GM19240 (cell line): ENCODE results near the gene RAB11A.

ENCODE experiments used
- DNase-seq: peaks from one replicate; pipeline ENCODE4 v3.0.0; 2011; ENCODE audit warnings: low spot score; ENCODE audit not compliant: insufficient read length

RAB11A gene

DNA sequence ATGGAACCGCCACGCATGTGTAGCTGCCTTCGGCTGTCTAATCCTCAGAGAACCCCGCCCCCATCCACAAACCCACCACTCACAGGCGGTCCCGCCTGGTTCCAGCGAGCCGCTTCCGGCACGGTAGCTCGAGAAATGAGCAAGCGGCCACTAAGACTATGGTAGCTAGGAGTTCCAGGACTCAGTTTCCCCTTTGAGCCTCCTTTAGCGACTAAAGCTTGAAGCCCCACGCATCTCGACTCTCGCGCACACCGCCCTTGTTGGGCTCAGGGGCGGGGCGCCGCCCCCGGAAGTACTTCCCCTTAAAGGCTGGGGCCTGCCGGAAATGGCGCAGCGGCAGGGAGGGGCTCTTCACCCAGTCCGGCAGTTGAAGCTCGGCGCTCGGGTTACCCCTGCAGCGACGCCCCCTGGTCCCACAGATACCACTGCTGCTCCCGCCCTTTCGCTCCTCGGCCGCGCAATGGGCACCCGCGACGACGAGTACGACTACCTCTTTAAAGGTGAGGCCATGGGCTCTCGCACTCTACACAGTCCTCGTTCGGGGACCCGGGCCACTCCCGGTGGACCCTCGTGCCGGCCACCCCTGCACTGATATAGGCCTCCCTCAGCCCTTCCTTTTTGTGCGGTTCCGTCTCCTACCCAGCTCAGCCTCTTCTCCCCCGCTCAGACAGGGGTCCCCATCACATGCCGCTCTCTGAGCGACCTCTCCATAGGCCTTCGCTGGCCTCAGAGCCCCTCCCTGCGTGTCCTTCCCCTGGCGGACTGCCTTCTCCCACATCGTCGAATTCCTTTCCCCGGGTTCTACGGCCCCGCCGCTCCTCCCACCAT lies at the start of gene RAB11A:
RAB11A (plus strand) TSS at position 366 of the 828 bp plus-strand sequence; CDS start at position 461, 95 bp downstream.
- peak; percentile 75 for DNase-seq

DNA sequence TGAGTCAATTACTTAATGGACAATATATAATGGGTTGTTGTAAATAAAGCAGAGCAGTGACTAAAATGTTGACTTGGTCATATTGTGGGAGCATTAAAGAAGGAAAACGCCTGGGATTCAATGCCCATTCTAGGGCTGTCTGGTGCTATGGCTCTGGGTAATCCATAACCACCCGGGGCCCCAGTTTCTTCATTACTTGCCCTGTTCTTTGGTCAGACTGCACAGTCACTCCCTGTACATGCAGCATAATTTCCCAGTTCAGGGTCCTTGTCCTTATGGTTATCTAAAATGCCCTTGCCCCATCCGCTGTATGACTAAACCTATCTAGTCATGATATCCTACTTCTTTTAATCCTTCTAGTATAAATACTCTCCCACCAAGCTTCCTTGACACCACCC lies 49.7 kb upstream of the RAB11A start:
- DNase-seq: no peak

DNA sequence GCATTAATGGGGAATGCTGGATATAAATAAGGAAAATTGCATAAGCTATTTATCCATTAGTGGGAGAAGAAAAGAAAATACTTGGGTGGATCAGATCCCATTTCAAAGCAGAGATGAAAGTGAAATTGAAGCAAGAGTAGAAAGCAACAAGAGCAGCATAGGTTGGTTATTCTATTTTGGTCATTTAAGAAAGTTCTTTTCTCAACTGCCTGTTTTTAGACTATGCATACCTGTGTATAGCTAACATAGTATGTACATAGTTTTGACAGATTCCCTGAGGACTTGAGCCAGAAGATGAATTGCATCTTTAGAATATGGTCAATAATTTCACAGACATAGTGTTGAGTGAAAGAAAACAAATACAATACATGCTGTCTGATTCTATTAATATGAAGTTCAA lies 48.2 kb upstream of the RAB11A start:
- DNase-seq: no peak

DNA sequence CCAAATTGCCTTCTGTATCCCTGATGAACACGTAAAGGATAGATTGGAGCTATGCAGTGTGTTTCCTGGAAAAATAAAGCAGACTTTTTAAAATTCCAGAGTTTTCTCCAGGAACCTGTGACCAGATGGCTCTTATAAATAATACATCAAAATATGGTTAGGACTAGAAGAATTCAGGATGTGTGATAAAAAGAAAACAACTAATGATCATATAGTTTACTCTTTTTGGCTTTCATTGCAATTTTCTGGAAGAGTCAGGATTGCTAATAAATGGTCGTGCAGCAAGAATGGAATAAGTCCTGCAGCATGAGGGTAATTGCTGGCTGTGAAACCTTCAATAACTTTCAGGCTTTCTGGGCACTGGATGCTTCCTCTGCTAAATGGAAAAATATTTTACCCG lies 47.0 kb upstream of the RAB11A start:
- no peak for DNase-seq

DNA sequence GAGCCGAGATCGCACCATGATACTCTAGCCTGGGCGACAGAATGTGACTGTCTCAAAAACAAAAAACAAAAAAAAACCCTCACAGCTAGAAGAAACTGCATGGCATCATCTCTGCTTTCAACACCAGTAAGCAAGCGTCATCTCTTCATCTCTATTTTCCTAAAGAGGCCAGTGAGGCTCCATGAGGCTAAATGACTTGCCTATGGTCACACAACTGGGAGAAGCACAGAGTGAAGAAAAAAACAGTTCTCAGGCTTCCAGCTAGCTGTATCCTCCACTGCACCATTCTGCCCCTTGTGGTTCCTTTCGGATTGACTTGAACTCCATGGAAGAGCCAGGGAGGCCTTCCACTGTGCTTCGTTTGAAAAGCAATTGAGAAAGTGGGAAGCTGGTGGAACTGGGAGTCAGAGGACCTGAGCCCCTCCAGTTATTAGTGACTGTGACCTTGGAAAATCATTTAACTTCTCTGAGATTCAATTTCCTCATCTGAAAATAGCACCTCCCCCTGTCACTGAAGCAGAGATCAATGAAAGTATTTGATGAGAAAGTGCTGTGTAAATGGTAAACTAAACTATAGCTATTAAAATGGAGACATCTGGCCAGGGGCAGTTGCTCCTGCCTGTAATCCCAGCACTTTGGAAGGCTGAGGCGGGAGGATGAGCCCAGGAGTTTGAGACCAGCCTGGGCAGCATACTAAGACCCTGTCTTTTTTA lies 45.1 kb upstream of the RAB11A start:
- DNase-seq: no peak

DNA sequence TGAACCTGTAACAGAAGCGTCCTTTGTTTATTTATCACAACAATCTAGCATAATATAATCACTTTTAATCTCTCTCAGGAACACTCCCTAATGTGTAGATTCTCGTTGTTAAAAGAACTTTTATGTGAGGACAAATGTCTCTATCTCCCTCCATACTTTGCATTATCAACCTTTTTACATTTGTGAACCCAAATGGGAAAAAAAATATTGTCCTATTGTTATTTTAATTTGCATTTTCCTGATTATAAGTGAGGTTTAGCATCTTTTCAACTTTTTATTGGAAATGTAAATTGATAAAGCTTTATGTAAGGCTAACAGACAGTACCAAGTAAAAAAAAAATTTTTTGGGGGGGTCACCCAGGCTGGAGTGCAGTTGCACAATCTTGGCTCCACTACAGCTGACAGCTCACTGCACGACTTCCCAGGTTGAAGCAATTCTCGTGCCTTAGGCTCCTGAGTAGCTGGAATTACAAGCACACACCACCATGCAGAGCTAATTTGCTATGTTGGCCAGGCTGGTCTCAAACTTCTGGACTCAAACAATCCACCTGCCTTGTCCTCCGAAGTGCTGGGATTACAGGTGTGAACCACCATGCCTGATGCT lies 44.2 kb upstream of the RAB11A start:
- DNase-seq: no peak

DNA sequence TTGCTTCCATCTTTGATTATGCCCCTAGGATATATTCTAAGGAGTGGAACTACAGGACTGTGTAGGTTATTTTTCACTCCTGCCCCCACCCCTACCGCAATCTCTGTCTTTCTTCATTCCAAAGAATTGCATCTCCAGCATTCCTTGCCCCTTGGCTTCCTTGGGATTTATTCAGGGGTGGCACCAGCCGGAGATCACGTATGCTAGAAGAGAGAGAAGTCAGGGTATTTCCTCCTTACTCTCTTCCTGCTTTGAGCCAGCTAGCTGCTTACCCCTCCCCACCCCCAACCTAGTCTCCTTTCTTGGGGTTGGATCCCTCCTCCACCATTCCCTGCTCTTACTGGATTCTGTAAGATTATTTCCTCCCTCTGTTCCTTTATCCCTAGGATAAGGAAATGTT lies 42.2 kb upstream of the RAB11A start:
- DNase-seq: no peak

DNA sequence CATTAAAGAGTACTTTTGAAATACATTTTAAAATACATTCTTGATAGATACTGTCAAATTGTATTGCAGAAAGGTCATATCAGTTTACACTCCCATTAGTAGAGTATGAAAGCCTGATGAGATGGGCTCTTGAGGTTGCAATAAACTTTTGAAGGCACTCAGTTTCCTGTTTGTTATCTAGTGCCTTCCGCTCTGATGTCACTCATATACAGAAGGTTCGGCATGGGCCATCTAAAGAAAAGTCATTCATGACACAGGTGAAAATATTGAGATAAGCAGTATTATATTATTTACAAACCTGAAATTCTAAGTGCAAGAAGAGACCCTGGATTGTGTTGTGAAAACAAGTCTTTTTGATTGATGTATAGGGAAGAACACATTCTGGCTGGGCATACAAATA lies 40.7 kb upstream of the RAB11A start:
- no peak for DNase-seq

DNA sequence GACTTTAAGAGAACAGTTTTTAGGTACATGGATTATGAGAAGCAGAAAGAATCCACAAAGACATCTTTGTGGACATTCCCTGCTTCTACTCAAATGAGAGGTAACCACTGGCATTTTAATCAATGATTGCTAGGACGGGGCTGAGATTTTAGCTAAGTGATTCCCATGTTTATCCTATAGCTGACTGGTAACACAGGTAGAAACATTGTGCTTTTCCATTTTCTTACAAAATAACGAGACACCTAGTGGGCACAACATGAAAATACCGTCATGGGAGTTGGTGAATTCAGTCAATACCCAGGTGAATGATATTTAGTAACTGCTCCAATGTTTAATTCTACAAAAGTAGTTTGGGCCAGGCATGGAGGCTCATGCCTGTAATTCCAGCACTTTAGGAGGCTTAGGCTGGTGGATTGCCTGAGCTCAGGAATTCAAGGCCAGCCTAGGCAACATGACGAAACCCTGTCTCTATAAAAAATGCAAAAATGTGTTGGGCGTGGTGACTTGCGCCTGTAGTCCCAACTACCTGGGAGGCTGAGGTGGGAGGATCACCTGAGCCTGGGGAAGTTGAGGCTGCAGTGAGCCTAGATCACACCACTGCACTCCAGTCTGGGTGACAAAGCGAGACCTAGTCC lies 40.0 kb upstream of the RAB11A start:
- DNase-seq: no peak

DNA sequence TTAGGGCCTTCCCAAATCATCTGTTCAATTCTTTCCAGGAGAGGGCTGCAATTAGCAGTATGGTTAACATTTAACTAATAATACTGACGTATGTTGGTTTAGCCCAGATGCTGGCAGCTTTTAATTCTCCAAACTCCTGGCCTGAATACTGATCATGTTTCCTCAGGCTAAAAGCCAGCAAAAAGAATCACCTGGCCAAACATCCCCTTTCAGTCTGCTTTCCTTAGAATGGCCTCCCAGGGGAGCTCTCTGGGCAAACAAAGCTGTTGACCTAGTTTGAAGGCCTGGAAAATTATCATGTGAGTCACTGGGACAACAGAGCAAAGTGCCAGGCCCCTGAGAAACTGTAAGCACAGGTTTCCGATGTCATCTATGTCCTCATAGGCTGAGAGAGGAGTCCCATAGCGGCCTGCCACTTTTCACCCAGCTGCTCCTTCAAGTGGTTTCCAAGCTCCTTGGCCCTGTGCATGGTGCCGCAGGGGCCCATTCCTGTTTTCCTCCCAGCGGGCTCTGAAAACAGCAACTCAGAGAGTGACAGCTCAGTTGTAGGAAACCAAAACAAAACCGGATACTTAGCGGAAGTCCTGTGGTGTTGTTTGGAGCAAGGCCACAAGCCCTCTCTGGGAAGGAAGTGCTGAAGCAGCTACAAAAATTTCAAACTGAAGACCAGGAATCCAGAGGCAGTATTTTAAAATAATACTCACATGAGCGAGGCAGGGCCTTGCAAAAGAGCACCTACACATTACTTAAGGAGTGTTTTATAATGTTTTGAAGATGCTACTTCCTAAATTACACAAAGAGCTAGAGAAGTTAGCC lies 36.5 kb upstream of the RAB11A start:
- no peak for DNase-seq

DNA sequence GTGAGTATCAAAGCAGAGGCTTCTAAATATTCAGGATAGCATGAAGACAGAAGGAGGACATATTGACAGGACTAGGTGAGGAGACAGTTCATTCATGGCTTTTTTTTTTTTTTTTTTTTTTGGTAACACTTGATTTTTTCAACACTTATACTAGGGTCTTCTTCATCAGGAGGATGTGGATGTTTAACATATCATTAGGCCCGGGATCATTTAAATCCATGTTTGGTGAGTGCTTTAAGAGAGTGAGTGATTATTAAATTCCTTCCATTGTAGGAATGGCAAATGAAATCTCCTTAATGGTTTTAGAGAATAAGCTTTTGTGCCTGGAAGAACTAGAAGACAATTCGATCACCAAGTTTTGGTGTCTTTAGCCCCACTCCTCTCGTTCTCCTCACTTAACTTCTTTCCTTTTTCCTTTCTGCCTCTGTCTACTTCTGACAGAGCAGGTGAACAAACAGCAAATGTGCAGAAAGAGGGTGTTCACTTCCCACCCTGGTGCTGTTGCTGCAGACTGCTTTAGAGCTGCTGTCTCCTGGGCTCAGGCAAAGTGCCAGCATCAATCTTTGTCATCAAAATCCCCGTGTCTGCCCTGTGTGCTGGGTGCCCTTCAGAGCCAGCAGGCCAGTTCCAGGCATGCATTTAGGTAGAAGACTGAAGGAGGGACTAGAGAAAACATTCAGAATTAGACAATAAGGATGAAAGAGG lies 35.6 kb upstream of the RAB11A start:
- no peak for DNase-seq

DNA sequence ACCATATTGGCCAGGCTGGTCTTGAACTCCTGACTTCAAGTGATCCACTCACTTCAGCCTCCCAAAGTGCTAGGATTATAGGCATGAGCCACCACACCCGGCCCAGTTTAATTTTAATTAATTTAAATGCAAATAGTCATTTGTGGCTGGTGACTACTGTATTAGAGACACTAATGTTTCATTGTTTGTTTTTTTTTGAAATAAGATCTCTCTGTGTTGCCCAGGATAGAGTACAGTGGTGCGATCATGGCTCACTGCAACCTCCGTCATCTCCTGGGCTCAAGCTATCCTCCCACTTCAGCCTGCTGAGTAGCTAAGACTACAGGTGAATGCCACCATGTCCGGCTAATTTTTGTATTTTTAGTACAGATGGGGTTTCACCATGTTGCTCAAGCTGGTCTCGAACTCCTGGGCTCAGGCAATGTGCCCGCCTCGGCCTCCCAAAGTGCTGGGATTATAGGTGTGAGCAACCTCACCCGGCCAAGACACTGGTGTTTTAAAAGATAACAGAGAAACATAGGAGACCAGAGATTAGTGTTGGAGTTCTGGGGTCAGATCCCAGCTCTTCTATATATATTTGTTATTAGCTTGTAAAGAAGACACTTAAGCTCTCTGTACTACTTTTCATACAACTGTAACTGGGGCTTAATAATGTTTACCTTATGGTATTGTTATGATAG lies 34.5 kb upstream of the RAB11A start:
- no peak for DNase-seq

DNA sequence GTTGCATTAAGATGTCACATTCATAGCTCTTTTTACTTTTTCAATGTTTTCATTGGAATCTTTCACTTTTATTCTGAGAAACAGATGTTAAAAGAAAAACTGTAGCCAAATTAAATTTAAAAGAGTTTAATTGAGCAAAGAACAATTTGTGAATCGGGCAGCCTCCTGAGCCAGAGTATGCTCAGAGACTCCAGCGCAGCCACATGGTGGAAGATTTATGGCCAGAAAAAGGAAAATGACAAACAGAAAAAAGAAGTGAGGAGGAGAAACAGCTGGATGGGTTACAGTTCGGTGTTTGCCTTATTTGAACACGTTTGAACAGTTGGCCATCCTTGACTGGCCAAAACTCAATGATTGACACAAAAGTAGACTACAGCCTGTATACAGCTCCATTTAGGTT lies 33.8 kb upstream of the RAB11A start:
- DNase-seq: no peak

DNA sequence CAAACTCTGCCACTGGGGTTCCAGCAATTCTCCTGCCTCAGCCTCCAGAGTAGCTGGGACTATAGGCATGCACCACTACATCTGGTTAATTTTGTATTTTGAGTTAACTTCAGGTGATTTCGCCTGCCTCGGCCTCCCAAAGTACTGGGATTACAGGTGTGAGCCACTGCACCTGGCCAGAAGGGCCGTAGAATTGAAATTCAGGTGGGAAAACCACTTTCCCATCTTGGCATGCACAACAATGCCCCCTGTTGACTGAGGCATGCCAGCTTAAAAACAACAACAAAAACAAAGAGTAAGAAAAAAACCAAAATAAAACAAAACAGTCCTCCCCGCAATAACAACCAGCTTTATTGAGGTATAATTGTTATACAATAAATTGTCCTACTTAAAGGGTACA lies 32.6 kb upstream of the RAB11A start:
- no peak for DNase-seq

DNA sequence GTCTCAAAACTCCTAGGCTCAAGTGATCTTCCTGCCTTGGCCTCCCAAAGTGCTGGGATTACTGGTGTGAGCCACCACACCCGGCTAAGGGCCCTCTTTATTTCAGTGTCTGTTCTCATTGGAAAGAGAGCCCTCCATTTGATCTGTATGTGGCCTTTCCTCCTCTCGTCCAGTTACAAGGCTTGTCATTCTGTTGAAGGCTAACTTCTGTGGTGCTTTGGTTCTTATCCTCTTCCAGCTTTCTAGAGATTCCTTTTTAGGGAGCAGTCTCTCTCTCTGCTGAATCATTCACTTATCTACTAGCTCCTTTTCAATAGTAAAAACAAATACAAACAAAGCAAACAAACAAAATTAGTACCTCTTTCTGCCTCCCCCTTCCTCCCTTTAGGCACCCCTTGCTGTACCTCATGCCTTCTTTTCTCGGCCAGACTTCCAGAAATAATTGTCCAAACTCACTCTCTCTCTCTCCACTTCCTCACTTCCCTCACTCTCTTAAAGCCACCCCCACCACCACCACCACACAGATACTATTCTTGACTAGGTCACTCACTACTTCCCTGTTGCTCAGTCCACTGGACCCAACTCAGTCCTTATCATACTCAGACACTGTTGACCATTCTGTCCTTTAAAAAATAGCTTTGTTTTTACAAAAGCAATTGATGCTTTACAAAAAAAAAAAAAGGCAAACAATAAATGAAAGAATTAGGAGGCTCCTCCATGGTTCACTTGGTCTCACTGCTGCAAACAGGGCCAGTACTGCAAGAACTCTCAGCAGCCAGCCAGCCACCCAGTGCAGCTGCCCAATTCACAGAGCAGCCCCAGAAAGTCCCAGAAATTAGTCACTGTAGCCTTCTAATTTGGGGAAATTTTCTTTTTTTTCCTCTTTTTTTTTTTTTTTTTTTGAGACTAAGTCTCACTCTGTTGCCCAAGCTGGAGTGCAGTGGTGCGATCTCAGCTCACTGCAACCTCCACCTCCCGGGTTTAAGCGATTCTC lies 31.7 kb upstream of the RAB11A start:
- DNase-seq: no peak

DNA sequence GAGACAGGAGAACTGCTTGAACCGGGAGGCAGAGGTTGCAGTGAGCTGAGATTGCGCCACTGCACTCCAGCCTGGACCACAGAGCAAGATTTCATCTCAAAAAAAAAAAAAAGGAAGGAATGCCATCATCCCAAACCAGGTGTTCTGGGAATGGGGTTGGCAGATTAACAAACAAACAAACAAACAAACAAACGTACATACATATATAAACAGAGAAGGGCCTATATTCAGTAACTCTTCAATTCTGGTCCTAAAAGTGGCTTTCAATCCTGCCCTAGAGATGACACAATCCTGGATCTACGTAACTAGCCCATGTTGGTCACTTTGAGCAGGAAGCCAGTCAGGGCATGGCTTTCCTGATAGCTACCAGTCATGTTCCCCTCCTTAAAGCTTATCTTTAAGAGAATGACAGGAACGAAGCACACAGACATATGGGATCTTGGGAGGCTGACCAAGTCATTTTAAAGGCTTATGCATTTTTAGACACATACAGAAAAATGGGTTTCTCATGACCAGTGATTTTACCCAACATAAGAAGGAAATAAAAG lies 29.9 kb upstream of the RAB11A start:
- no peak for DNase-seq

DNA sequence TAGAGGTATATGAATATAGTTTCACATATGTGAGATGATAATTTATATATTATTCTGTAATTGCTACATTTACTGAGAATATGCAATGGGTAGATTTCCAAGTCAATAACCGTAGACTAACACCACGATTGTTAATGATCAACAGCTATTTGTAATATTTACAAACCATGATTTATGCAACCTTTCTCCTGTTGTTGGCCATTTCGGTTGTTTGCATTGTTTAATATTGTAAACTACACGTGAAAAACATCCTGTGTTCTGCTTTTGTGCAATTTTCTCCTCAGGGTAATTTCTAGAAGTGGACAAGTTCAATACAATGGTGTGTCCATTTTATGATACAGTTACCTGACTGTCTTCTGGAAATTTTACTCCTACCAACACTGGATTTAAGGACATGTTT lies 29.3 kb upstream of the RAB11A start:
- no peak for DNase-seq

DNA sequence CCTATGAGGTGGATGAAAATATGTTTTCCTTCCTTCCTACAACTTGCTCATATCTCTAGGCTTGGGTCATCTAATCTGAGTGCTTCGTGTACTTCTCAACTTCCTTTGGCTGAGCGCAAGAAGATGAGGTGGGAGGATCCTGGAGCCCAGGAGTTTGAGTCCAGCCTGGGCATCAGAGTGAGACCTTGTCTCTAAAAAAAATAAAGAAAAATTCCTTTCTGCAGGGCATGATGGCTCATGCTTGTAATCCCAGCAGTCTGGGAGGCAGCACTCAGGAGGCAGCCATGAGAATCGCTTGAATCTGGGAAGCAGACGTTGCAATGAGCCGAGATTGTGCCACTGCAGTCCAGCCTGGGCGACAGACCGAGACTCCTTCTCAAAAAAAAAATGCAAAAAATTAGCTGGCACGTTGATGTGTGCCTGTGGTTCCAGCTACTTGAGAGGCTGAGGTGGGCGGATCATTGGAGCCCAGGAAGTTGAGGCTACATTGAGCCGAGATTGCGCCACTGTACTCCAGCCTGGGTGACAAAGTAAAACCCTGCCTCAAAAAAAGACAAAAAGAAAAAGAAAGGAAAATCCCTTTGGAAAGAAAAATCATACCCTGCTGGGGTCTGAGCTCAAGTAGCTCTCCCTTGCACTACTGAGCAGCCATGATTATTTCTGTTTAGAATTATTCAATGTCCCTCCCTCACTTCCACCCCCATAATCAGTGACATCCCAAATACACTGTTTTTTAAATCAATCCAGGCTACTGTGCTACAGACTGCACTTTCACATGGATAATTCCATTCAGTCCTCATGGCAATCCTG lies 28.0 kb upstream of the RAB11A start:
- no peak for DNase-seq
